Stimulated activated CD4-positive, alpha-beta T cell treated with anti-CD3 and anti-CD28 coated beads, TNF-alpha, amount 100 ng/mL, for 24 hours (primary cell): ENCODE results near the gene FBXO10.
"Not testable (repeated sequence)": the region's sequence is repeated elsewhere in the genome, so short reads cannot be mapped to it uniquely, and the experiment has no call there.

Experiments
- DNase-seq, 3 experiments: peaks; one replicate each; pipeline ENCODE4 v3.0.0-alpha.2; 2020; ENCODE audit warnings: low read depth in 3 of 3

Gene FBXO10

DNA sequence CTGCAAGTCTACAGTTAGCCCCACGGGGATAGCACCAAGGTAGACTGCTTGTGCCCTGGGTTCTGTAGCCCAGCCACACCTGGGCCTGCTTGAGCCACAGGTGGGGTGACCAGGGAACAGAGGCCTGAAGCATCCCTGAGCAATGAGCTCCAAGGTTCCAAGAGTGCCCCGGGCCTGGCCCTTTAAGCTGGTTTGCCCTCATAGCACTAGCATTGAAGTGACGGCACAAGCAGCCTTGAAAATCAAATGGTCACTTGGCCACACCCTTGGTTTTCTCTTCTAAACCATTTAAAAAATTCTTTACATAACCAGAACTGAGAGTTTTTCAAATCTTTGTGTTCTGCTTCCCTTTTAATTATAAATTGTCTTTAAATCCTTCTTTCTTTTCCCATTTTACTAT is 24.7 kb downstream of the FBXO10 start:
- no peak for DNase-seq

DNA sequence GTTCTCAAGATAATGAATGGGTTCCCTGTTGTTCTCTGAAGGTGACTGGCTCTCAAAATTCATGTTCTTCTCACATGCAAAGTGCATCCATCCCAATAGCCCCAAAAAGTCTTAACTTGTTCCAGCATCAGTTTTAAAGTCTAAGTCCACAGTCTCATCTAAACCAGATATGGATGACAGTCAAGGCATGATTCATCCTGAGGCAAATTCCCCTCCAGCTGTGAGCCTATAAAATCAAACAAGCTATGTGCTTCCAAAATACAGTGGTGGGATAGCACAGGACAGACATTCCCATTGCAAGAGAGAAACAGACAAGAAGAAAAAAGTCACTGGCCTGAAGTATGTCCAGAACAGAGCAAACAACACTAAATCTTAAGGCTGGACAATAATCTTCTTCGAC is 25.4 kb downstream of the FBXO10 start:
- DNase-seq = no peak

DNA sequence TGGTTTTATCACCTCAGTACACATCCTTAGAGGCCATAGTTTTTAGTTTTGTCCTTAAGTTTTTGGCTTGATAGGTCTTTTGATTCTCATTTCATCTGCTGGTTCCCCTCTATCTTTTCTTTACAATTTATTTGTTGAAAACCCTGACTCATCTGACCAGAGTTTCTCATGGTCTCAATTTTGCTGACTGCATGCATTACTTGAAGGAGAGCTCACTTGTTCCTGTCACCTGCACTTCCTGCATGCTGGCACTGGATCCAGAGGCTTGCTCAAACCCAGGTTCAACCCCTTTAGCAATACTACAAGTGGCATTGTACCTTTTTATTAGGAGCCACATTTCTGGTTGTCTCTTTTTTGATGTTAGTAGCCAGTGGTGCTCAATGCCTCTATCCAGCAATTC is 26.7 kb downstream of the FBXO10 start:
- DNase-seq = no peak

DNA sequence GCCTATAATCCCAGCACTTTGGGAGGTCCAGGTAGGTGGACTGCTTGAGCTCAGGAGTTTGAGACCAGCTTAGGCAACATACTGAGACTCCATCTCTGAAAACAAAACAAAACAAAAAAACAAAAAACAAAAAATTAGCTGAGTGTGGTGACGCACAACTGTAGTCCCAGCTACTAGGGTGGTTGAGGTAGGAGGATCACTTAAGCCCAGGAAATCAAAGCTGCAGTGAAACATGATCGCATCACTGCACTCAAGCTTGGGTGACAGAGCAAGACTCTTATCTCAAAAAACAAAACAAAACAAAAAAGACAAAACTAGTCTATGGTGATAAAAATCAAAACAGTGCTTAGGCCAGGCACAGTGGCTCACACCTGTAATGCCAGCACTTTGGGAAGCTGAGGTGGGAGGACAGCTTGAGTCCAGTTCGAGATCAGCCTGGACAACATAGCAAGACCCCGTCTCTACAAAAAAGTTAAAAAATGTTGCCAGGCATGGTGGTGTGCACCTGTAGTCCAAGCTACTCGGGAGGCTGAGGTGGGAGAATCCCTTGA is 28.8 kb downstream of the FBXO10 start:
- DNase-seq = no peak

DNA sequence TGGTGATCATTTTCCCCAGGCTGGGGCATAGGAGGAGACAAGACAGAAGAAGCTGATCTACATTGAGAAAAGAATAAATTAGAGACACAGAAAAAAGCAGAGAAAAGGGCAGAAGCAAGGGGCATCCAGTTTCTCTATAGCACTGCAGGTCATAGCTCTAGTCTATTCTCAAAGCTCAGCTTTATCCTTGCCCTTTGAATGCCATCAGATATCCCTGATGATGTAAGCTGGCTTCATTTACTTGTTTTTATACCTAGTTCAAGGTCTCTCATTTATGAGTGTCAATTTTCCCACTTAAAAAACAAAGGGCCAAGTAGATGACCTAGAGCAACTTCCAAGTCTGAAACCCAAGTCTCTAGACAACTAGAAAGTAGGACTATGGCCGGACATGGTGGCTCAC is 32.7 kb downstream of the FBXO10 start:
- no peak for DNase-seq

DNA sequence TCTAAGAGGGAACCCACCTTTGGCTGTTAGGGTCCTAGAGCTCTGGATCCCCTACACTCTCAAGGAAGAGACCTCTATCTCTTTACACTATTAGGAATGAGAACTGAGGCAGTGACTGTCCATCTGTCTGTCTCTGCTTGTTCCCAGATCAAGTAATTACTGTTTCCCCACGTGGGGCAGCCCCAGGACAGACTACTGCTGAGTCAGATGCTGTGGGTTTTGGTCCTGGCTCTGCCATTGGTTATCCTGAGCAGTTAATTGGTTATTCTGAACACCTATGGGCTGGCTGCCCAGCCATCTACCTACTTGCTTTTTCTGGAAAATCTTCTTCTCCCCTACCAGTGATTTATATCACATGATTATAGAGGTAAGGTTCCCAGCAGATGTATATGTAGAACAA is 33.3 kb downstream of the FBXO10 start:
- DNase-seq = no peak

DNA sequence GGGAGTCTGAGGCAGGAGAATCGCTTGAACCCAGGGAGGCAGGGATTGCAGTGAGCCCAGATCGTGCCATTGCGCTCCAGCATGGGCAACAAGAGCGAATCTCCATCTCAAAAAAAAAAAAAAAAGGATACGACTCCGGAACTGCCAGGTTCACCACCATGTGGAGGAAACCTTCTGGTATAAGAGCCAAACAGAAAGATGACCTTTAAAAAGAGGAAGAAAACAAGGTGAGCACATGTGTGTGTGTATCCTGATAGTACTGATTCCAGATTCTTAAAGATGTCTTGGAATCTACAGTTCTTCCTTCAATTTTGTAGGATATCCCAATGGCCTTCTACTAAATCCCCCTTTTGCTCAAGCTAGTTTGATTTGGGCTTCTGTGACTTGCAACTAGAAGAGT is 33.7 kb downstream of the FBXO10 start:
- DNase-seq = no peak

DNA sequence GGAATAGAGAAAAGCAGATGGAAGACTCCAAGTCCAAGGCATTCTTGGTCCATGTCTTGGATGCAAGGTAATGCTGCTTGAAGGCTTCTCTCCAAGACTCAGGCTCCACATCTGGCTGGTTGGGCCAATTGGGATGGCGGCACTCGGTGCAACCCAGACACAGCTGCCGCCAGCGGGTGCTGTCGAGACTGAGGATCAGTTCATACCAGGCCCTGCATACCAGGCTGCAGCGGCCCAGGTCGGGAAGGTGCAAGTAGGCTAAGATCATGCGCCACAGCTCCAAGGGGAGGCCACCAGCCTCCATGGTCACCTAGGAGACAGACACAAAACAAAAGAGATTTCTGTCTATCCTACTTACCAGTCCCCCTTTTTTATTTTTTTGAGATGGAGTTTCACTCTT is 34.7 kb downstream of the FBXO10 start:
- no peak for DNase-seq

DNA sequence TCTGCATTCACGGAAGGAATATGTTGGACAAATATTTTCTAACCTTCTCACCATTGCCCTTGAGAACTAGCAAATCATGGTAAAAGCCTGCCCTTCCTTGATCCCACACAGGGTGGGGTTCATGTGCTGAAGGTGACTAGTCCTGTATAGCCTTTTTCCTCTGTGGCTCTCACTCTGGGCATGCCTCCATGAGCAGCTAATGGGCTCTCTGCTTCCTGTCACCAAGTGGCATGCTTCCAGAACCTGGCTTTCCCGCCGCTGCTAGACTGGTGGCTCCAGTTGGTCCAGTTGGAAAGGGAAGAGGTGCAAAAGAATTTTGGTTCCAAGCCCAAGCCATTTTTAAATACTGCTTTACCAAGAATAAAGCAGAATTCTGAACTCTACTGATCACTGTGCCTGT is 35.5 kb downstream of the FBXO10 start:
- no peak for DNase-seq

DNA sequence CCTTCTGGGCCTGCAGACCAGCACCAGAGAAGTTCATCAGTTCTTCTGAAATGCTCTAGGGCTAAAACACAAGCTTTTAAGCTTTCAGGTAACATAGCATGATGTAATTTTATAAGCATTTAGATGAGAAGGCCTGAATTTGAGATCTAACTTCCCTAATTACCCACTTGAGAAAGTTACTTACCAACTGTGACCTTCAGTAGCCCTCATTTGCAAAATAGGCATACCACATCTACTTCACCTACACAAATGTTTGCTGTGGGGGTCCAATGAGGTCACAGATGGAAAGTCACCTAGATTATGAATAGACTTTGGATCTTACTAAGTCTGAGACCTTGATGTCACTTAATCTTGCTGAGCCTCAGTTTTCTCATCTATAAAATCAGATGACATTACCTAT is 36.5 kb downstream of the FBXO10 start:
- no peak for DNase-seq

DNA sequence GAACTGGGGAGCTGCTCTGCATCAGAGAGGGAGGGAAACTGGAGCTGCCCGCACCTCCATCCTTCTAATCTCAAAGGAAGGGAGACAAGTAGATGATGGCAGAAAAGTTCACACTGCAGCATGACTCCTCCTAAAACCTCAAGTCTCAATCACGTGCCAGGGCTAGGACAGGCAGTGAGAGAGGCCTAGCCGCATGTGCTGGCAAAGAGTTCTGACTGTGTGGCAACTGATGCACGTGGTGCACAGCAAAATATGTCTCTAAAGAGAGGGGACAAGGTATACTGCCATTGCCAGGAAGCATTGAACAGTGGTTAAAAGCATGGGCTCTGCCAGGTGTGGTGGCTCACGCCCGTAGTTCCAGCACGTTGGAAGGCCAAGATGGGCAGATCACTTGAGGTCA is 38.1 kb downstream of the FBXO10 start:
- no peak for DNase-seq

DNA sequence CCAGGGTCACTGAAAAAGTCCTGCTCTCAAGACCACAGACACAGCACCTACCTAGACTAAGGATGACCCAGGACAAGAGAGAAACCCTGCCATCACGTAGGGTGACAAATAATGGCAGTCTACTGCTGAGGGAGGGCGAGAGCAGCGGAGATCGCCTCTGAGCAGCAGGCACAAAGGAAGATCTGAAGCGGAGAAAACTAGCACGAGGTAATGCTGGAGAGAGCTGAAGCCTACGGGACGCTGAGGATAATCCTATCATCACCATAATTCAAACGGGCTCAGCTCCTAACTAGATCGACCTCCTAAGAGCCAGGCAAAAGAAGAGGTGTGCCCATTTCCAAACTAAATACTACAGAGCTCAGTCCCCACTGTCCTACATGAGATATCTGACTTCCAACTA is 41.3 kb downstream of the FBXO10 start:
- no peak for DNase-seq

DNA sequence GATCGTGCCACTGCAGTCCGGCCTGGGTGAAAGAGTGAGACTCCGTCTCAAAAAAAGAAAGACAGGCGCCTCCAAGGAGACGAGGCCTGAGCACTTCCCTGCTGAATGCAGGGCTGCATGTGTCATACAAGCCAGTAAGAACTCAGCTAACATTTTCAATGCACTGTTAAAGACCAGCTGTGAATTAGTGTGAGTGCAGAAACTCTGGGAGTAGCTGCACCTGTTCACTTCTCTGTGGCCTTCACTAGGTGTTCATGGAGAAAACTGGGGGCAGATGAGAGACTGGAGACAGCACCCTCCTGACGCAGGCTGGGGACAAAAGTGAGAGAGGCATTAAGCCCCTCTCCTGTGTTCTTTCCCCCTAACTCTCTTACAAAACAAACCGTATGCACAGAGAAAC is 41.8 kb downstream of the FBXO10 start:
- no peak for DNase-seq

DNA sequence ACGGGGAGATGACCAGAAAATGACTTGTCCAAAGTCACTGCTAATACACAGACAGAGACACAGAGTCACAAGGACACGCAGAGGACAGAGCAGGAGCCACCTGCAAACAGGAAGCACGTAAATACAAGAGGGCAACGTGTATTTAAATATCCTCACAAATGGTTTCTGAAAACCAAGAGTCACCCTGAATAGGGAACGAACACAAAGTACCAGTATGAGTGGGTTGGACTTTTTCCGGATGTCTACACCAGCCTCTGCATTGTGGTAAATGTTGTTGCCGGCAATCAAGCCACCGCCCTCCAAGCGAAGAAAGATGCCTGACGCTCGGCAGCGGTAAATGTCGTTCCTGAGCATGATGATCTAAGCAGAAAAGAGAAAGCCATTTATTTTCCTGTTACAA is 44.5 kb downstream of the FBXO10 start:
- DNase-seq = peak in 1 of 3 experiments; percentile 15

DNA sequence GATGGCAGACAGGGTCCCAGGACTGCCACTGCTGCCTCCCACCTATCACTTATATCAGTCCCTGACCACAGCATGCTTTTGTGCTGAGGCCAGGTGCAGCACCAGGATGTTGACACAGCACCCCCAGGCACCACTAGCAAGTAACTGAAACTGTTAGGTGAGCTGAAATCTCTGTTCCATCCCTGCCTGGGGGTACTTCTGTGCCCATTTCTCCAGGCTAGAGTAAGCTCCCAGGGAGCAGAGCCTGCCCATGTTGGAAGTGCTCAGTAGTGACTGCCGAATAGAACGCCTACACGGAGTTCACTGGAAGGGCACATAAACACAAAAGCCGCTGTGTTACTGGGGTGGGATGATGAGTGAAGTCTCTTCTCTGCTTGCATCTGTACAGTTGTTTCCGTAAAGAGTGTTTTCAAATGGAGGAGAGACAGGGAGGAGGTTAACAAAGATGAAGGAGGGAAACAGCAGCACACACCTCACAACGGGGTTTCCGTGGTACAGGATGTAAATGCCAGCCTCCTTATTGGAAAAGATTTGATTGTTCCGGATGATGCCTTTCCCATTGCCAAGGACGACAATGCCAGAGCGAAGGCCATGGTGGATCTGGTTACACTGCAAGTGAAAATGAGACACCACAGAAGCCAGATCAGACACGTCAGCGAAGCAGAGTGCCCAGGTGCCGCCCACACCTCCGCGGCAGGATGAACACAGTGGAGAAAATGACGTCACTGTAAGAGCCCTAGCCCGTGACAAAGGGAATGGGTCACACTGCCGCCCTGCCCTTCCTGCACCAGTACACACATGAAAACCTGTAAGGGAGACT is 47.3 kb downstream of the FBXO10 start:
- peak; percentile 28 to 74 (median 62) for DNase-seq

DNA sequence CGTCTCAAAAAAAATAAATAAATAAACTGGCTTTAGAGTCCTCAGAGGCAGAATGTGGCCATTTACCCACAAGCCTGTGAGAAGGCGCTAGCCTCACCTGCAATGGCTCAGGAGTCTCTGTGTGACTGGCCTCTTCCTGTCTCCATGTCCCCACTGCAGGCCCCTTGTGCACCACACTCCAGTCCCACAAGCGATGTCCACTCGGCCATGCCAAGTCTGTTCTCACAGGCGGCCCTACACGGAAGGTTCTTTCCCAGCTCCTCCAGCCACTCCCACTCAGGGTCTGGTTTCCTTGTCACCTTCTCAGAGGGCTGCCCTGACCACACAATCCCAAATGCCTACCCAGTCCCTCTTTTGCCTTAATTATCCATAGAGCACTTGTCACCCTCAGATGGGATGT is 52.3 kb downstream of the FBXO10 start:
- DNase-seq = no peak

DNA sequence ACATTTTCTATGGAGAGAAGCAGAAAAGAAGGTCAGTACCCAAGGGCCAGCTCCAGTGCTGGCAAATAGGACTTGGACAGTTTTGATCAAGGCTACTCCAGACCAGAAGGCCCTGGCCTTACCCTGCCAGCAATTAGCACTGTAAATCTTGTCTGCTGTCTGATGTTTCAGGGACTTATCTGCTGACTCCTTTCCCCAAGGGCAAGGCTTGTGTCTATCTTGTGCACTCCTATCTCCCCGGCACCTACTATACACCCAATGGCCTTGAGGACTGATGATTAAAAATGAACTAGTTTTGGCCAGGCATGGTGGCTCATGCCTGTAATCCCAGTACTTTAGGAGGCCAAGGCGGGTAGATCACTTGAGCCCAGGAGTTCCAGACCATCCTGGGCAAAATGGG is 53.2 kb downstream of the FBXO10 start:
- no peak for DNase-seq

DNA sequence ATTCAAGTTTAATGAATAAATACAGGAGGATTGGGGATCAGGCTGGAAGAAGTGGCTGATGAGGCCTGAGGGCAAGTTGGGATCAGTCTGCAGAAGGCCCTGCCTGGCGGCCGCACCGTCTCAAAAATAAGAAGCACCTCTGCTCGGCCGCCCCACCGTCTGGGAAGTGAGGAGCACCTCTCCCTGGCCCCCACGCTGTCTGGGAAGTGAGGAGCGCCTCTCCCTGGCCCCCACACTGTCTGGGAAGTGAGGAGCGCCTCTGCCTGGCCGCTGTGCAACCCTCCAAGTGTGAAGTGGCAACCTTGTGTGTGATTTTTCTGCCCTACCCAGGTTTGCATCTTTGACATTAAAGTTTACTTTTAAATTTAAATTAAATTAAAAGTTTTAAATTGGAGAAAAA is 55.1 kb downstream of the FBXO10 start:
- DNase-seq = no peak

DNA sequence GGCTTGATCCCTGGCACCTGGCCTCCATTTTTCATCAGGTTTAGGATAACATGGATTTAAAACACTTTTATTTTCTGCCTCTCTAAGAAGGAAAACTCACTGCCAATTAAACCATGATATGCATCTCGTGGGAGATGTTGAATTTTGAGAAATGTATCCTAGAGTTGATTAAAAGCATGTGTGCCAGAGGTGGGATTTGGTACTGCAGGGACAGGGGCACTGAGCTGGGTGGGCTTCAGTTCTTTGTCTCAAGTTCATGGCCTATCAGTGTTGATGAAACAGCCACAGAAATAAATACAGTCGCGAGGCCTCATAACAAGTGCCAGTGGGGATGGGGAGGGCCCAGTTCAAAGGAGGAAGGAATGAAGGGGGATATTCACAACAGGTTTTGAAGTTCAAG is 55.5 kb downstream of the FBXO10 start:
- DNase-seq = no peak

DNA sequence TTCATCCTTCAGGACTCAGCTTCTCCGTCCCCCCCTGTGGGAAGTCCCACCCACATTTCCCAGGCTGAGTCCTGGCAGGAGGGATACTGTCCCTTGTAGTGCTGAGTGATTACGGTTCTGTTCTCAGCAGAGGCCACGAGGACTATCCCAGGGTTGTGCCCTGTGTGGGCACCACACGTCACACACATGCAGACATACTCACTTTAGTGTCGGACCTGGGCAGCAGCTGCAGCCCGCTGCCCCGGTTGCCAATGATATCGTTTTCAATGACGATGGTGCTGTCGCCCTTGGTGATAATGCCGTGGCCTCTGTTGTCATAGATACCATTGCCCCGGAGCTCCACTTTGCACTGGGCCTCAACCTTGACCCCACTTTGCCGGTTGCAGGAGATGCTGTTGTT is 58.3 kb downstream of the FBXO10 start:
- no peak for DNase-seq

DNA sequence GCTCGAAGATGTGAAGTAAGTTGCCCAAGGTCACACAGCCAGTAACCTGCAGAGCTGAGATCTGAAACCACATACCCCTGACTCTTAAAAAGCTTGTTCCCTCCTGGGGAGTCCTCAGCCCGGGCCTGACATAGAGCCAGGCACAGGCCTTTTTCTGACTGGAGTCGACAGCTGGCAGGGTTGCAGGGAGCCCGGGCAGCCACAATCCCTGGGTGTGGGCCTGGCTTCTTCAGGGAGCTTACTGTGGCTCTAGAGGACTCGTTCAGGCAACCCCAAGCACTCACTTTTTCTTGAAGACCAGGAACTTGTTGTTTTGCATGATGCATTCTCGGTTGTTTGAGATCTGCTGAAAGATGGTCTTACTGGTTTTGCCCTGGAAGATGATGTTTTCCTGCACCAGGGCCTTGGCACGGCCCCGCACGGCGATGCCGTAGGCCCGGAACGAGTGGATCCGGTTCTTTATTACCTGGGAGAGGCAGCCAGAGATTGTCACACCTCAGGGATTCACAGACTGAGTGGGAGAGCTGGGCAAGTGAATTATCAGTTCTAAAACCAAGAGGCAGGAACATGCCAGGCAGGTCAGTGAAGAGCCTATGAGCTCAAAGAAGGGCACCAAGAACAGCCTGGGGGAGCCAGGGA is 60.4 kb downstream of the FBXO10 start:
- DNase-seq = no peak

DNA sequence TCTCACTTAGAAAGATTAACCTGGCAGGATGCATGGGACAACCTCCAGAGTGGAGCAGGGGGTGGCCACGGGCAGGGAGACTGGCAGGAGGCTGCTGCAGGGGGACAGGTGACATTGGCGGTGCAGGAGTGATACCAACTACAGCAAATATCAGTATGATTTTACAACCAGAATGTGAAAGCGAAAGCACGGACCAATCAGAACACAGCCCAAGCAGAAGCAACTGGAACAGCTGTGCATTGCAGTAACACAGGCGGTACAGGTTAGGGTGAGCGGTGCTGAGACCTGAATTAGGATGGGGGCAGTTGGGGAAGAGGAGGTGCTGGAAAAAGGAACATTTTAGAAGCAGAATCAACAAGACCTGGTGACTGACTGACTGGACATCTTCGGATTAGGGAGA is 61.2 kb downstream of the FBXO10 start:
- DNase-seq = no peak

DNA sequence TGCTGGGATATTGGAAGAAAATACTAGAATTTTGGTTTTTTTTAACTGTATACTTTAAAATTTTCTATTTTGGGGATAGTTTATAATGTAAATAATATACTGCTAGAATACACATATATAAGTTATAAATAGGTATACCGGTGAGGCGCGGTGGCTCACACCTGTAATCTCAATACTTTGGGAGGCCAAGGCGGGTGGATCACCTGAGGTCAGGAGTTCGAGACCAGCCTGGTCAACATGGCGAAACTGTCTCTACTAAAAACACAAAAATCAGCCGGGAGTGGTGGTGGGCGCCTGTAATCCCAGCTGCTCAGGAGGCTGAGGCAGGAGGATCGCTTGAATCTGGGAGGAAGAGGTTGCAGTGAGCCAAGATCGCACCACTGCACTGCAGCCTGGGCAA is 61.8 kb downstream of the FBXO10 start:
- DNase-seq = not testable (repeated sequence)
